HepG2 (cell line): ENCODE data around the gene PDZD7. TPM values are rescaled to one million over a fixed set of nuclear protein-coding genes. Genes with fewer than 3 reads are reported as not detected.

Source experiments
- ATAC-seq: fragments of 200-7000 bp; cut with Tn5 transposase; 3 replicates; pipeline ENCODE4 v1.9.1; 2020; ENCODE audit warnings: mild to moderate bottlenecking, moderate library complexity
- BruUV-seq: library from RNA; stranded (reverse); fragments of 400-500 nt; replicated peaks from 2 replicates; lab custom pipeline; 2021; lab: Mats Ljungman, UMichigan
- CTCF ChIA-PET: fragments of 300-600 bp; formaldehyde crosslinking; extraction: SDS; loops from one replicate; lab custom pipeline; 2021; ENCODE audit warnings: low total read pairs, inconsistent platforms, low intra/inter-chr PET ratio; lab: Yijun Ruan, JAX
- POLR2A ChIA-PET: fragments of 350-600 bp; sonication (Branson Sonifier 250); formaldehyde crosslinking; loops from one replicate; lab custom pipeline; 2020; ENCODE audit warnings: antibody characterized with exemption, inconsistent platforms; lab: Yijun Ruan, JAX
- DNase-seq: peaks from one replicate; pipeline ENCODE4 v3.0.0-alpha.2; 2015; ENCODE audit warnings: low spot score
- FAIRE-seq: peaks from 3 replicates; lab custom pipeline; 2011; peaks lifted over from hg19 to GRCh38; lab: Jason Lieb, UNC
- H2AFZ ChIP-seq: one replicate; pipeline ENCODE4 v1.6.1; 2011; ENCODE audit warnings: low read length, inconsistent platforms
- H3K27ac ChIP-seq: fragments of 300-600 bp; 3 replicates; pipeline ENCODE4 v1.8.0; 2011; ENCODE audit warnings: mixed run types, mild to moderate bottlenecking, mixed read lengths, low read length, inconsistent platforms; ENCODE audit not compliant: insufficient read depth; ENCODE audit errors: extremely low read length
- H3K27me3 ChIP-seq, 2 experiments: fragments of 200-600 bp in 1 of 2; 2 replicates in 1 of 2; 3 replicates in 1 of 2; pipeline versions ENCODE4 v1.6.0 to v1.8.0; 2011; ENCODE audit warnings: low read length in 2 of 2, mild to moderate bottlenecking in 2 of 2, moderate library complexity in 2 of 2, inconsistent platforms in 1 of 2; ENCODE audit not compliant: insufficient read depth in 2 of 2, control insufficient read depth in 1 of 2
- H3K36me3 ChIP-seq, 2 experiments: fragments of 200-600 bp in 1 of 2; replicated peaks in 1 of 2; 2 replicates in 1 of 2; 3 replicates in 1 of 2; pipeline versions ENCODE4 v1.5.1 to v1.8.0; 2011; ENCODE audit warnings: low read length in 2 of 2, inconsistent platforms in 1 of 2; ENCODE audit not compliant: insufficient read depth in 2 of 2, control insufficient read depth in 1 of 2
- H3K4me1 ChIP-seq: 2 replicates; pipeline ENCODE4 v1.5.1; 2012; ENCODE audit warnings: low read length, inconsistent platforms; ENCODE audit not compliant: insufficient read depth
- H3K4me2 ChIP-seq: 2 replicates; pipeline ENCODE4 v1.6.0; 2011; ENCODE audit warnings: low read depth, low read length, inconsistent platforms
- H3K4me3 ChIP-seq, 3 experiments: fragments of 200-600 bp in 1 of 3; sonication (generic), shearing (Covaris generic) in 1 of 3; replicated peaks in 1 of 3; 2 replicates each; pipeline ENCODE4 v1.5.1; 2011 to 2016; ENCODE audit warnings: low read length in 3 of 3, inconsistent platforms in 2 of 3, low read depth in 2 of 3, mild to moderate bottlenecking in 2 of 3, control low read depth in 1 of 3, mixed read lengths in 1 of 3; ENCODE audit not compliant: insufficient read depth in 1 of 3
- H3K79me2 ChIP-seq: one replicate; pipeline ENCODE4 v1.6.1; 2011; ENCODE audit warnings: low read length, inconsistent platforms; ENCODE audit not compliant: insufficient read depth
- H3K9ac ChIP-seq: 2 replicates; pipeline ENCODE4 v1.6.0; 2011; ENCODE audit warnings: mild to moderate bottlenecking, low read depth, low read length, inconsistent platforms; ENCODE audit not compliant: insufficient read depth
- H3K9me3 ChIP-seq: 2 replicates; pipeline ENCODE4 v1.5.1; 2012; ENCODE audit warnings: mild to moderate bottlenecking, low read length
- H4K20me1 ChIP-seq: 2 replicates; pipeline ENCODE4 v1.6.0; 2011; ENCODE audit warnings: inconsistent platforms, mild to moderate bottlenecking, low read length, moderate library complexity; ENCODE audit not compliant: insufficient read depth
- HNF4A ChIP-seq: sonication (generic); formaldehyde crosslinking; IDR thresholded peaks from 2 replicates; pipeline ENCODE4 v1.4.0; 2020; ENCODE audit warnings: missing genetic modification reagents
- KLF13 ChIP-seq: sonication (generic); formaldehyde crosslinking; IDR thresholded peaks from 2 replicates; pipeline ENCODE4 v1.4.0; 2020; ENCODE audit warnings: mild to moderate bottlenecking, missing genetic modification reagents
- KLF9 ChIP-seq: IDR thresholded peaks from 2 replicates; pipeline ENCODE4 v1.6.1; 2016; ENCODE audit warnings: low read depth
- LCORL ChIP-seq, 2 experiments: fragments of 450-650 bp in 1 of 2; sonication (generic) in 1 of 2; formaldehyde crosslinking in 1 of 2; IDR thresholded peaks; 2 replicates each; pipeline versions ENCODE4 v1.5.0 to v1.6.1; 2017 to 2020; ENCODE audit warnings: antibody characterized with exemption in 1 of 2, missing genetic modification reagents in 1 of 2
- MED1 ChIP-seq: sonication (generic); formaldehyde crosslinking; IDR thresholded peaks from 2 replicates; pipeline ENCODE4 v1.4.0; 2020; ENCODE audit warnings: missing genetic modification reagents
- MEIS1 ChIP-seq: sonication (generic); formaldehyde crosslinking; IDR thresholded peaks from 2 replicates; pipeline ENCODE4 v1.9.0; 2021; ENCODE audit warnings: mild to moderate bottlenecking, missing genetic modification reagents, moderate library complexity, borderline replicate concordance
- NCOR1 ChIP-seq: fragments of 200-600 bp; sonication (generic); IDR thresholded peaks from 2 replicates; pipeline ENCODE4 v1.7.0; 2017; ENCODE audit warnings: antibody characterized with exemption, low read length, borderline replicate concordance
- NR2F1 ChIP-seq, 2 experiments: fragments of 450-650 bp in 1 of 2; formaldehyde crosslinking in 1 of 2; IDR thresholded peaks; 2 replicates each; pipeline versions ENCODE4 v1.5.0 to v1.6.1; 2016 to 2020; ENCODE audit warnings: mild to moderate bottlenecking in 1 of 2, missing compliant biosample characterization in 1 of 2, missing genetic modification reagents in 1 of 2, moderate library complexity in 1 of 2
- RAD51 ChIP-seq: fragments of 450-650 bp; IDR thresholded peaks from 2 replicates; pipeline ENCODE4 v1.6.1; 2016; ENCODE audit warnings: borderline replicate concordance
- YY1 ChIP-seq: IDR thresholded peaks from 2 replicates; pipeline ENCODE4 v1.6.1; 2011; ENCODE audit warnings: low read length, low read depth, moderate library complexity, mild to moderate bottlenecking; ENCODE audit not compliant: insufficient read depth, insufficient replicate concordance
- ZNF263 ChIP-seq: sonication (generic); formaldehyde crosslinking; IDR thresholded peaks from 2 replicates; pipeline ENCODE4 v1.4.0; 2020; ENCODE audit warnings: missing genetic modification reagents
- ZNF562 ChIP-seq: sonication (generic); formaldehyde crosslinking; IDR thresholded peaks from 2 replicates; pipeline ENCODE4 v1.8.0; 2022; ENCODE audit warnings: missing genetic modification reagents, borderline replicate concordance
- ZNF816 ChIP-seq: sonication (generic); formaldehyde crosslinking; IDR thresholded peaks from 2 replicates; pipeline ENCODE4 v1.8.0; 2022; ENCODE audit warnings: missing genetic modification reagents, mild to moderate bottlenecking, borderline replicate concordance
- ZUFSP ChIP-seq: sonication (generic); formaldehyde crosslinking; IDR thresholded peaks from 2 replicates; pipeline ENCODE4 v1.9.0; 2021; ENCODE audit warnings: missing genetic modification reagents, mild to moderate bottlenecking, borderline replicate concordance
- WGBS: methylation state at CpG from one replicate; pipeline ENCODE4 v1.1.6; 2017; ENCODE audit warnings: low lambda C conversion rate; 5-methylcytosine and 5-hydroxymethylcytosine counted together
- in situ Hi-C: cut with HindIII; loops from 2 replicates; pipeline ENCODE4 v1.10.0; 2017; ENCODE audit warnings: low pct_unique_long_range_greater_than_20kb; ENCODE audit not compliant: extremely low pct_ligation_motif_present
- intact Hi-C: fragments of 100-400 bp; cut with micrococcal nuclease; formaldehyde crosslinking; loops from one replicate; pipeline ENCODE4 v1.10.0; 2022; ENCODE audit not compliant: unreplicated experiment
- polyA plus RNA-seq, 8 experiments: library from polyadenylated mRNA; depleted of rRNA in 3 of 8; stranded (reverse) in 7 of 8; unstranded in 1 of 8; fragments of >200 nt; fragmentation: Illumina TruSeq in 4 of 8; extraction: Trizol in 4 of 8; gene quantifications; 2 replicates each; pipeline versions ENCODE4 v1.2.1 to v1.2.3, GENCODE V29; 2011 to 2016; ENCODE audit warnings: low read depth in 4 of 8, missing spikeins in 1 of 8, mixed read lengths in 1 of 8; ENCODE audit not compliant: insufficient read depth in 1 of 8
- total RNA-seq, 5 experiments: library from RNA; depleted of rRNA; stranded (reverse); fragments of >200 nt; fragmentation: Illumina TruSeq; extraction: Trizol; gene quantifications; 2 replicates each; pipeline ENCODE4 v1.2.3, GENCODE V29; 2016; ENCODE audit warnings: low read depth in 1 of 5
- TF ChIP-seq, protein P1 (sequence below): IDR thresholded peaks from 2 replicates; pipeline ENCODE4 v1.6.1; 2018; ENCODE audit warnings: missing genetic modification reagents, mild to moderate bottlenecking, missing compliant biosample characterization
- TF ChIP-seq, protein P2 (sequence below): IDR thresholded peaks from 2 replicates; pipeline ENCODE4 v1.6.1; 2016; ENCODE audit warnings: missing biosample characterization, missing genetic modification reagents, low read depth

The PDZD7 gene
- total and polyA plus RNA-seq, 2 of the 13 experiments (the other 11 are each of a cell fraction or from before 2014, with no cell fraction given): 0.58 to 0.73 TPM

- H3K4me2 ChIP-seq: no peak overlapping the region
- peaks cover 9 to 31% of the 10 kb centered on the region in 2 experiments; a peak in 3 of 5 replicates for H3K36me3 ChIP-seq
- no peaks in the 10 kb centered on the region; a peak in 1 of 5 replicates for H3K27me3 ChIP-seq
- DNase-seq (no peak), ATAC-seq (no peak), FAIRE-seq (no peak)
- H3K4me1 ChIP-seq: peaks cover 48% of the 10 kb centered on the region
- ChIA-PET CTCF (no interaction called here), POLR2A (no interaction called here)
- BruUV-seq: no TSS peak
- H3K9me3 ChIP-seq: no peaks in the 10 kb centered on the region
- in situ Hi-C loops (no loop called here), intact Hi-C loops (no loop called here)
- WGBS: 97% methylated on average over 2 of the region's 7 CpGs
- H3K9ac ChIP-seq: no peak overlapping the region
- no peak overlapping the region for H3K27ac ChIP-seq
- no peak overlapping the region for H3K4me3 ChIP-seq
- no peak for TF ChIP-seq NR2F1 (CRISPR knock-in tag; IDR thresholded peaks at IDR 0.05)
- no peak for TF ChIP-seq MEIS1
- TF ChIP-seq ZNF263: no peak
- TF ChIP-seq, protein P1, sequence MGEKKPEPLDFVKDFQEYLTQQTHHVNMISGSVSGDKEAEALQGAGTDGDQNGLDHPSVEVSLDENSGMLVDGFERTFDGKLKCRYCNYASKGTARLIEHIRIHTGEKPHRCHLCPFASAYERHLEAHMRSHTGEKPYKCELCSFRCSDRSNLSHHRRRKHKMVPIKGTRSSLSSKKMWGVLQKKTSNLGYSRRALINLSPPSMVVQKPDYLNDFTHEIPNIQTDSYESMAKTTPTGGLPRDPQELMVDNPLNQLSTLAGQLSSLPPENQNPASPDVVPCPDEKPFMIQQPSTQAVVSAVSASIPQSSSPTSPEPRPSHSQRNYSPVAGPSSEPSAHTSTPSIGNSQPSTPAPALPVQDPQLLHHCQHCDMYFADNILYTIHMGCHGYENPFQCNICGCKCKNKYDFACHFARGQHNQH (CRISPR knock-in tag): no peak
- no peak for TF ChIP-seq LCORL (IDR thresholded peaks at IDR 0.05)
- no peak for TF ChIP-seq LCORL (CRISPR knock-in tag; IDR thresholded peaks at IDR 0.05)
- TF ChIP-seq HNF4A (CRISPR knock-in tag): no peak
- no peak for TF ChIP-seq YY1
- no peak for TF ChIP-seq RAD51
- TF ChIP-seq, protein P2, sequence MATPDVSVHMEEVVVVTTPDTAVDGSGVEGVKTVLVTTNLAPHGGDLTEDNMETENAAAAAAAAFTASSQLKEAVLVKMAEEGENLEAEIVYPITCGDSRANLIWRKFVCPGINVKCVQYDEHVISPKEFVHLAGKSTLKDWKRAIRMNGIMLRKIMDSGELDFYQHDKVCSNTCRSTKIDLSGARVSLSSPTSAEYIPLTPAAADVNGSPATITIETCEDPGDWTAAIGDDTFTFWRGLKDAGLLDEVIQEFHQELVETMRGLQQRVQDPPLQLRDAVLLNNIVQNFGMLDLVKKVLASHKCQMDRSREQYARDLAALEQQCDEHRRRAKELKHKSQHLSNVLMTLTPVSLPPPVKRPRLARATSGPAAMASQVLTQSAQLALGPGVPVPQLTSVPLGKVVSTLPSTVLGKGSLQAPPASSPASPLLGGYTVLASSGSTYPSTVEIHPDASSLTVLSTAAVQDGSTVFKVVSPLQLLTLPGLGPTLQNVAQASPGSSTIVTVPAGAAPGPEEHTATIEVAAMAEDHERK: no peak
- no peak for TF ChIP-seq KLF9 (CRISPR knock-in tag)
- no peak for TF ChIP-seq ZNF816 (CRISPR knock-in tag)
- TF ChIP-seq MED1 (CRISPR knock-in tag): no peak
- no peak for TF ChIP-seq KLF13 (CRISPR knock-in tag)
- no peak for TF ChIP-seq ZUFSP
- no peak for TF ChIP-seq ZNF562 (CRISPR knock-in tag)
- TF ChIP-seq NCOR1: no peak
- H3K79me2 ChIP-seq: no peaks in the 10 kb centered on the region
- no peak overlapping the region for H2AFZ ChIP-seq
- no peaks in the 10 kb centered on the region for H4K20me1 ChIP-seq
Observed at GRCh38 chr10:101036726-101037125, 5.8 kb upstream of the PDZD7 start.
